ENCODE measurements around the gene DNAH17.

DNAH17 gene

GRCh38 chr17:78577296-78577695 is at the start of gene DNAH17:
DNAH17 (minus strand) TSS chr17:78577396; CDS start chr17:78575057, 2,339 bp downstream.
- no peak for DNase-seq (ENCODE audit: low read depth in 2 of 2, low spot score in 1 of 2)

- no peak for DNase-seq (ENCODE audit: low read depth in 2 of 2, low spot score in 1 of 2)
These were observed 47.3 kb upstream of the DNAH17 start for GRCh38 chr17:78624324-78625151.

GRCh38 chr17:78623541-78623940 is 46.3 kb upstream of the DNAH17 start:
- DNase-seq (ENCODE audit: low read depth in 2 of 2, low spot score in 1 of 2) = no peak

- DNase-seq (ENCODE audit: low read depth in 2 of 2, low spot score in 1 of 2) = no peak
These were observed 45.5 kb upstream of the DNAH17 start for GRCh38 chr17:78622491-78623265.

GRCh38 chr17:78621720-78622490 is 44.7 kb upstream of the DNAH17 start:
- no peak for DNase-seq (ENCODE audit: low read depth in 2 of 2, low spot score in 1 of 2)

- DNase-seq (ENCODE audit: low read depth in 2 of 2, low spot score in 1 of 2) = no peak
These were observed 42.9 kb upstream of the DNAH17 start for GRCh38 chr17:78620099-78620498.

DNA sequence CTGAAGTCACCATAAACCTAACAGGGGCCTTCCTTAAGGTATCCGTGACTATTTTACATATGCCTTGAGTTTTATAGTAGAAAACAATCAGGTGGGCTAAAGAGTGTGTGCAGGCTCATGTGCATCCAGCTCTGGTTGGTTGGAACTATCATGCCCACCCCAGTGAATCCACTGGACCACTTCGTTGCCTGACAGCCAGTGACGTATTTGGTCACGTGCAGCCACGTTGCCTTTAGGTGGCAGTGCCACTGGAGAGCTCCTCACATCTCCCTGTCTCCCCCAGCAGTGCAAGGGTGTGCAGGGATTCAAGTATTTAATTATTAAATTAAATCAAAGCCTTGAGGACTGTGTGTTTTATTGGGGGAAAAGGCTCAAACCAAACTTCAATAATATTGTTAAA is 42.1 kb upstream of the DNAH17 start:
- no peak for DNase-seq (ENCODE audit: low read depth in 2 of 2, low spot score in 1 of 2)

- DNase-seq (ENCODE audit: low read depth in 2 of 2, low spot score in 1 of 2) = no peak
These were observed 41.3 kb upstream of the DNAH17 start for GRCh38 chr17:78618264-78619066.

GRCh38 chr17:78617511-78618061 is 40.4 kb upstream of the DNAH17 start:
- DNase-seq (ENCODE audit: low read depth in 2 of 2, low spot score in 1 of 2) = no peak

DNA sequence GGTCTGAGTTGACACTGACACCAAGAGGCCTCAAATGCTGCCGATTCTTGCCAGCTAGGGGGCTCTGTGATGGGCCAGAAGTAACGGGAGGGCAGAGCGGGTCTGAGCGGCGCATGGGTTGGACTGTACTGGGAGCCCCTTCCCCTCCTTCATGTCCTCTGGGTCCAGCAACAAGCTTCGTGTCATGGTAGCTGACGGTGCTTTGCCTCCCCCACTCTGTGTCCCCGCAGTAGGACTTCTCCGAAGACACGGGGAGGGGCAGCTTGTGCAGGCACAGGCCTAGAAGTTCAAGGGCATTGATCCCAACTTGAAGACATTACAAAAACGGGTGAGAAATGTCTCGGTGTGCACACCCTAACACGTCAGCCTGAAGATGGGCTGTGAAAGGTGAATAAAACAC is 39.8 kb upstream of the DNAH17 start:
- no peak for DNase-seq (ENCODE audit: low read depth in 2 of 2, low spot score in 1 of 2)

GRCh38 chr17:78615631-78616030 is 38.4 kb upstream of the DNAH17 start:
- DNase-seq (ENCODE audit: low read depth in 2 of 2, low spot score in 1 of 2) = no peak

DNA sequence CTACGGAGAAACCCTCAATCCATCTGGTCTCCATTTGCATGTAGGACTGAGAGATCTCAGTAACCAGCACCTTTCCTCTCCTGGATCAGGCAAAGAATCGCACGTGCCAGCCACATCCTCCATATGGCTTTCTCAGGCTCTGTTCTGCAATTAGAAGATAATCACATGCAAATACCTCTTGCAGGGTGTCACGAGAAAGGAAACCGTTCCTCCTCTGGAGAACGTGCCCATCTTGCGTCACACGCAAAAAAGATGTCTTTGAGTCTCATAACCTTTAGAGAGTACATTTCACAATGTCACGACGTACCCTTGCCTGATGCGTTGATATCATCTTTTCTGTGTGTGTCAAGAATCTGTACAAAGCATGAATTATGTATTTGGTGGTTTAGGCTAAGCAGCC is 36.2 kb upstream of the DNAH17 start:
- DNase-seq (ENCODE audit: low read depth in 2 of 2, low spot score in 1 of 2) = no peak

DNA sequence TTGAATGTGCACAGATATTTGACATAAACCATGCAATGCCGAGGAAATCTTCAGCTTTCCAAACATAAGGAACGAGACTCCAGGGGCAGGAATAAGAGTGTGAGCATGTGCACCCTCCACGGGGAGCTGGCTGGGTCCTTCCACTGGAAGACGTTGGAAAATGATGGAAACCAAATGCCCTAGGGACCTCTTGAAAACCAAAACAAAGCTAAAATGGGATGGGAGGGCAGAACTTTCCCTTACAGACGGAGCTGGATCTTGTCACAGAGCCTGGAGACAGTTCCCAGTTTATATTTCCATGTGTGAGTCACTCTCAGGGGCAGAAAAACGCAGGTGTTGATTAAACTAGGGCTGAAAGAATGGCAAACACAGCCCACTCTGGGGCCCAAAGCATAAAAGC is 34.4 kb upstream of the DNAH17 start:
- no peak for DNase-seq (ENCODE audit: low read depth in 2 of 2, low spot score in 1 of 2)

DNA sequence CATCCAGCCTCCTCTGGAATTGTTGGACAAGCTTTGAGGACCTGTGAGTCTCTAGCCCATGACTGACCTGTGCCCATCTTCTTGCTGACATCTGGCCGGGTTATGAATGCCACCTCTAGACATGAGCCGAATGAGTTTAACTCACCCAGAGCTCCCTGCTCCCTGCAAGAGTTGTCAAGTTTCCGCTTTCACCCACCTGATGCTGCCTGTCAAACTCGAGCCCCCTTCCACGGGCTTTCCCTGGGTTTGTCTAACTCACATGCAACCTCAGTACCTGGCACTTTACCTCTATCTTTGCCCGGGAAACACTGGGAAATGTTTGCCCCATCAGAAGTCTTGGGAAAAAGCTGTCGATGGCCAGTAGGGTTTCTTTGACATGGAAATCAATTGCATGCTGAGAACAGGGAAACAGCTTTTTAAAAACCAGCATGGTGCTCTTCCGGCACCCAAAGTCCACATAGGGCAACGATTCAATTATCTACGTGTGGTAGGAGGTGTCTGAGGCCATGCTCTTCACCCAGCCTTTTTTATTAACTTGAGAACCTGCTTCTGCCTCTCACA is 33.8 kb upstream of the DNAH17 start:
- DNase-seq (ENCODE audit: low read depth in 2 of 2, low spot score in 1 of 2) = no peak

- DNase-seq (ENCODE audit: low read depth in 2 of 2, low spot score in 1 of 2) = no peak
These were observed 32.0 kb upstream of the DNAH17 start for GRCh38 chr17:78609191-78609641.

DNA sequence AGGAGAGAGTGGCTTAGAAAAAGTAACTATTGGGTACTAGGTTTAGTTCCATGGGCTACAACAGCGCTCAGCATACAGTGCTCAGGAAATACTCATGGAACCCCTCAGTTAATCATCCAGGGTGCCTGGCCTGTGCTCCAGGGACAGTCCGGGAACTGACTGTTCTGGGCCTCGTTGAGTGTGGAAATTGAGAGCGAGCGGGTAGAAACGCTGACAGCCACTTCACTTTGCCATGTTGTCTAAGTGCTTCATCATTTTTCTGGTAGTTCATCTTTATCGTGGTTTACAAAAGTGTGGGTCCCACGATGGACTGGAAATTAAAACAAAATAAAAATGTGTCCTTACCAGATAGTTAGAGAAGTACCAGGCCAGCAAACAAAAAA is 31.6 kb upstream of the DNAH17 start:
- no peak for DNase-seq (ENCODE audit: low read depth in 2 of 2, low spot score in 1 of 2)

DNA sequence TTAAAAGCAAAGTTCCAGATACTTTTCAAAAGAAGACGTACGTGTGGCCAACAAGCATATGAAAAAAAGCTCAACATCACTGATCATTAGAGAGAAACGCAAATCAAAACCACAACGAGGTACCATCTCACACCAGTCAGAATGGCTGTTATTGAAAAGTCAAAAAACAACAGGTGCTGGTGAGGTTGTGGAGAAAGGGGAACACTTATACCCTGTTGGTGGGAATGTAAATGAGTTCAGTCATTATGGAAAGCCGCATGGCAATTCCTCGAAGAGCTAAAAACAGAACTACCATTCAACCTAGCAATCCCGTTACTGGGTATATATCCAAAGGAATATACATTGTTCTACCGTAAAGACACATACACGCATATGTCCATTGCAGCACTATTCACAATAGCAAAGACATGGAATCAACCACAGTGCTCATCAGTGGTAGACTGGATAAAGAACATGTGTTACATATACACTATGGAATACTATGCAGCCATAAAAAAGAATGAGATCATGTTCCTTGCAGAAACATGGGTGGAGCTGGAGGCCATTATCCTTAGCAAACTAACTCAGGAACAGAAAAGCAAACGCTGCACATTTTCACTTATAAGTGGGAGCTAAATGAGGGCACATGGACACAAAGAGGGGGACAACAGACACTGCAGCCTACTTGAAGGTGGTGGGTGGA is 31.1 kb upstream of the DNAH17 start:
- DNase-seq (ENCODE audit: low read depth in 2 of 2, low spot score in 1 of 2) = no peak

GRCh38 chr17:78607038-78607437 is 29.8 kb upstream of the DNAH17 start:
- DNase-seq (ENCODE audit: low read depth in 2 of 2, low spot score in 1 of 2) = no peak

- DNase-seq (ENCODE audit: low read depth in 2 of 2, low spot score in 1 of 2) = no peak
These were observed 28.7 kb upstream of the DNAH17 start for GRCh38 chr17:78605886-78606285.

DNA sequence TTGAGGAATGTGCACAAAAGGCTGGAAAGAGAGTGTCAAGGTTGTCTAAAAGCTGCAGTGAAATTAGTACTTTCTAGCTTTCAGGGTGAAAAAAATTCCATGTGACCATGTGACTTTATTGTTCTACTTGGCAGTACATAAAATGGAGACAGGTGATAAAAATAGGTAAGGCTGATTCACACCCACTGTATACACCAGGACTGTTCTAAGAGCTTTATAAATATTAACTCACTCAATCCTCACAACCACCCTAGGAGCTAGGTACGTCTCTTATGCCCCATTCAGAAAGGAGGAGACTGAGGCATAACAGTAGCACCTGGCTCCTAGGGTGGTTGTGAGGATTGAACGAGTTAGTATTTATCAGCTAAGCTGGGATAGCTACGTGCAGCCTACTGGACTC is 28.2 kb upstream of the DNAH17 start:
- DNase-seq (ENCODE audit: low read depth in 2 of 2, low spot score in 1 of 2) = no peak

All from stimulated activated CD8-positive, alpha-beta memory T cell treated with anti-CD3 and anti-CD28 coated beads, Interleukin-4, amount 100 ng/mL, for 1 hour (primary cell).